ENCODE results near the gene C9orf152. TPM values are rescaled to one million over a fixed set of nuclear protein-coding genes. Genes with fewer than 3 reads are reported as not detected.
"Not testable (repeated sequence)": the region's sequence is repeated elsewhere in the genome, so short reads cannot be mapped to it uniquely, and the experiment has no call there.

The C9orf152 gene
- total and polyA plus RNA-seq, 10 donors, result not detected

GRCh38 chr9:110207071-110207641, 803 bp downstream of the C9orf152 start:
- no peaks in the 10 kb centered on the region for H3K4me1 ChIP-seq
- peaks cover 0 to 8% (median 0%) of the 10 kb centered on the region in 7 donors for H3K27me3 ChIP-seq (replicated peaks in 1 of 7)
- no peak for TF ChIP-seq CTCF (IDR thresholded peaks at IDR 0.05 in 8 of 11, conservative IDR thresholded peaks at IDR 0.05 in 3 of 11)
- no peak for TF ChIP-seq POLR2AphosphoS5 (IDR thresholded peaks at IDR 0.05)
- no peak for TF ChIP-seq POLR2A (IDR thresholded peaks at IDR 0.05)
- peaks cover 0 to 4% (median 0%) of the 10 kb centered on the region in 8 donors for H3K9me3 ChIP-seq
- 56 to 74% (median 66%) methylated on average over 5 to 6 of the region's 6 CpGs for WGBS, 5 donors
- no peaks in the 10 kb centered on the region for H3K36me3 ChIP-seq
- no peak overlapping the region for H3K27ac ChIP-seq
- intact Hi-C loops (cut with DNase I; ENCODE audit: low total_unique reads), result no loop called here
- no peak overlapping the region for H3K4me3 ChIP-seq
- no peak for DNase-seq

DNA sequence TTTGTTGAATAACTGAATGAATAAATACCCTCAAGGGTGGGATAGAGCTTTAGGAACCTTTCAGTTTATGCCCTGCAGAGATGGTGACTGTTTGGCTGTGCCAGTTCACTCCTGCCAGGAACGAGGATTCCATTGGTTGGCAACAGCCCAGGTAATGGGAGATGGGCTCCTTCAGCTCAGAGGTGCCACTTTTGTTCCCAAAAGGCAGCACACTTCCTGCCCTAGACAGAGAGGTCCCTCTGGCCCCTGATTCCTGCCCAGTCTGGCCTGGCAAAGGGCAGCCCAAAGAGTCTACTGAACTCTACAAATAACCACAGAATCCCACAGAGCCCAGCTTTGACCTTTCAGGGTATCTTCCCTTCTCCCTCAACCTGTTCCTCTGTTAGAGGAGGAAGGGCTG, 1.6 kb downstream of the C9orf152 start:
- WGBS, 5 donors, result 50 to 75% (median 65%) methylated on average over 1 of the region's 1 CpG
- Histone ChIP-seq H3K4me3 (no peak overlapping the region), H3K27ac (no peak overlapping the region), H3K9me3 (peaks cover 0 to 1% (median 0%) of the 10 kb centered on the region in 8 donors), H3K36me3 (no peaks in the 10 kb centered on the region), H3K27me3 (replicated peaks in 1 of 7) (peaks cover 0 to 8% (median 0%) of the 10 kb centered on the region in 7 donors), H3K4me1 (no peaks in the 10 kb centered on the region)
- DNase-seq, result no peak
- intact Hi-C loops (cut with DNase I; ENCODE audit: low total_unique reads), result no loop called here
- TF ChIP-seq CTCF (IDR thresholded peaks at IDR 0.05 in 8 of 11, conservative IDR thresholded peaks at IDR 0.05 in 3 of 11) (no peak), POLR2AphosphoS5 (IDR thresholded peaks at IDR 0.05) (no peak), POLR2A (IDR thresholded peaks at IDR 0.05) (no peak)

DNA sequence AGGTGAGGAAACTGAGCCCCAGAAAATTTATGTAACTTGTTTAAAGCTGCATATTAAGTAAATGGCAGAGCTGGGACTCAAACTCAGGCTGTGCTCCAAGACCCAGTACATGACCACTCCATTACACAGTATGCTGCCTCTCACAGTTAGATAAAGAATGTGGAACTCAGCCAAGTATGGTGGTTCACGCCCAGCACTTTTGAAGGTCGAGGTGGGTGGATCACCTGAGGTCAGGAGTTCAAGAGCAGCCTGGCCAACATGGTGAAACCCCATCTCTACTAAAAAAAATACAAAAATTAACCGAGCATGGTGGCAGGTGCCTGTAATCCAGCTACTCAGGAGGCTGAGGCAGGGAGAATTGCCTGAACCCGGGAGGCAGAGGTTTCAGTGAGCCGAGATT, 2.3 kb downstream of the C9orf152 start:
- DNase-seq; H3K9me3 ChIP-seq; H3K27me3 ChIP-seq (replicated peaks in 1 of 7); intact Hi-C loops (cut with DNase I; ENCODE audit: low total_unique reads); H3K27ac ChIP-seq; H3K36me3 ChIP-seq; H3K4me3 ChIP-seq; H3K4me1 ChIP-seq: not testable (repeated sequence)
- WGBS, 5 donors, result 69 to 82% (median 74%) methylated on average over 5 of the region's 5 CpGs

- Histone ChIP-seq H3K27ac (no peak overlapping the region), H3K27me3 (replicated peaks in 1 of 7) (peaks cover 0 to 6% (median 0%) of the 10 kb centered on the region in 7 donors), H3K4me1 (no peaks in the 10 kb centered on the region), H3K36me3 (no peaks in the 10 kb centered on the region), H3K9me3 (no peaks in the 10 kb centered on the region), H3K4me3 (no peak overlapping the region)
- DNase-seq, result no peak
- 85 to 97% (median 93%) methylated on average over 6 of the region's 6 CpGs for WGBS, 5 donors
- intact Hi-C loops (cut with DNase I; ENCODE audit: low total_unique reads), result no loop called here
- no peak for TF ChIP-seq POLR2A (IDR thresholded peaks at IDR 0.05)
- TF ChIP-seq POLR2AphosphoS5 (IDR thresholded peaks at IDR 0.05), result no peak
- TF ChIP-seq CTCF (IDR thresholded peaks at IDR 0.05 in 8 of 11, conservative IDR thresholded peaks at IDR 0.05 in 3 of 11), result no peak
Observed at GRCh38 chr9:110202232-110202631, 5.7 kb downstream of the C9orf152 start.

DNA sequence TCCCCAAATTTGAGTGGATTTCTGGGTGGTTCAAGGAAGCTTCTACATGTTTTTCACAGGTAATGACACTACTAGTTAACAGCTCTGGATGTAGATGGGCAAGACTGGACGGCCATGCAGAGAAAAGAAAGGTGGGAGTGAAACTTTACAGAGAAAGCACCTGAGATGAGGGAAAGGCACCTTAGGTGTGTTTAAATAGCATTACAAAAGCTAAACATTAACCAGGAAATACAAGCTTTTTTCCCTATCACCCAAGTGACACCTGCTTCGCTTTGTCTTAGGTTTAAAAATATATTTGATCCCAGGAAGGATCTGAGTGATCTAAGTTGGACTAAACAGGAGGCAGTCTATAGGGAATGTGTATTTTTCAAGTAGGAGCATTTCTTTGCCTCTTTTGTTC, 8.3 kb downstream of the C9orf152 start:
- Histone ChIP-seq H3K27ac (no peak overlapping the region), H3K27me3 (replicated peaks in 1 of 7) (no peaks in the 10 kb centered on the region), H3K9me3 (no peaks in the 10 kb centered on the region), H3K4me3 (no peak overlapping the region), H3K4me1 (no peaks in the 10 kb centered on the region), H3K36me3 (no peaks in the 10 kb centered on the region)
- TF ChIP-seq CTCF (IDR thresholded peaks at IDR 0.05 in 8 of 11, conservative IDR thresholded peaks at IDR 0.05 in 3 of 11), result no peak
- TF ChIP-seq POLR2A (IDR thresholded peaks at IDR 0.05), result no peak
- TF ChIP-seq POLR2AphosphoS5 (IDR thresholded peaks at IDR 0.05), result no peak
- intact Hi-C loops (cut with DNase I; ENCODE audit: low total_unique reads), result no loop called here
- 83 to 93% (median 92%) methylated on average over 2 of the region's 2 CpGs for WGBS, 5 donors
- DNase-seq, result no peak

All from spleen (tissue), 11 donors.